MCF 10A (cell line): ENCODE data around the gene LAMA3. TPM values are rescaled to one million over a fixed set of nuclear protein-coding genes. Genes with fewer than 3 reads are reported as not detected.

Experiments
- BruUV-seq: library from RNA; stranded (reverse); fragments of 400-500 nt; replicated peaks from 2 replicates; lab custom pipeline; 2021; lab: Mats Ljungman, UMichigan
- CTCF ChIA-PET: fragments of 300-600 bp; sonication (Branson Sonifier 250); formaldehyde crosslinking; extraction: SDS; loops from one replicate; lab custom pipeline; 2021; ENCODE audit warnings: antibody characterized with exemption, inconsistent platforms; lab: Yijun Ruan, JAX
- POLR2A ChIA-PET: fragments of 300-600, 350-650 bp; sonication (Branson Sonifier 250); formaldehyde crosslinking; extraction: SDS; loops from one replicate; lab custom pipeline; 2020; ENCODE audit warnings: antibody characterized with exemption, inconsistent platforms; lab: Yijun Ruan, JAX
- DNase-seq: peaks from one replicate; pipeline ENCODE4 v3.0.0-alpha.2; 2018; ENCODE audit not compliant: unreplicated experiment
- H3K27ac Mint-ChIP-seq: one replicate; pipeline ENCODE4 v1.8.0; 2022; ENCODE audit warnings: mild to moderate bottlenecking, low read depth, mixed read lengths; ENCODE audit not compliant: unreplicated experiment
- H3K27me3 Mint-ChIP-seq: one replicate; pipeline ENCODE4 v1.8.0; 2022; ENCODE audit warnings: mixed read lengths; ENCODE audit not compliant: insufficient read depth, unreplicated experiment
- H3K36me3 Mint-ChIP-seq: one replicate; pipeline ENCODE4 v1.8.0; 2022; ENCODE audit warnings: mild to moderate bottlenecking, moderate library complexity, mixed read lengths; ENCODE audit not compliant: insufficient read depth, unreplicated experiment
- H3K4me1 Mint-ChIP-seq: one replicate; pipeline ENCODE4 v1.8.0; 2022; ENCODE audit warnings: mixed read lengths; ENCODE audit not compliant: insufficient read depth, unreplicated experiment
- H3K4me3 Mint-ChIP-seq: one replicate; pipeline ENCODE4 v1.8.0; 2022; ENCODE audit warnings: mild to moderate bottlenecking, moderate library complexity, mixed read lengths; ENCODE audit not compliant: unreplicated experiment
- H3K9me3 Mint-ChIP-seq: one replicate; pipeline ENCODE4 v1.8.0; 2022; ENCODE audit warnings: mixed read lengths; ENCODE audit not compliant: unreplicated experiment
- intact Hi-C: fragments of 100-400 bp; cut with micrococcal nuclease; formaldehyde crosslinking; loops from 2 replicates; pipeline ENCODE4 v1.14.1; 2022
- total RNA-seq: library from RNA; stranded (reverse); gene quantifications from 2 replicates; pipeline ENCODE4 v1.2.3, GENCODE V29; 2022
- TF ChIP-seq, protein P1 (sequence below): fragments of 200-600 bp; IDR thresholded peaks from one replicate; pipeline ENCODE4 v1.8.0; 2022; ENCODE audit warnings: antibody characterized with exemption, mild to moderate bottlenecking; ENCODE audit not compliant: unreplicated experiment

The LAMA3 gene
- total RNA-seq, 1 experiment from 2014 or later = 371 TPM

DNA sequence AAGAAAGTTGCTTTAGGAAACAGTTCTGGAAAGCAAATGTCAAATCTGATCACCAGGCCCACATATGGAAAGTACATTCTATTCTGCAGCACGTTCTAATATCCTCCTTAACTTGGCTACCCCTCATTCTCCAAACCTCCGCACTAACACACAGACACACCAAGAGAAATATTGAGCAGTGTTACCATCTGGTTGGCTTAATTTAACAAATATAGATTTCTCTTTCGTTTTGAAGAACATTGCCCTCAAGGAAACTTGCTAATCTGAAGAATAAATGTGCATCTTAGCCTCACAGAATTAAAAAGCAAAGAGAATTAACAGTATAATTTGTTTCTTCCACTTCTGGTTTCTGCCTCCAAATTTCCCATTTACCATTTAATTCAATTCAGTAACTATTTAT lies 252.5 kb downstream of the LAMA3 start:
- Mint-ChIP-seq H3K27me3 (no peaks in the 10 kb centered on the region), H3K4me3 (no peak overlapping the region), H3K4me1 (peaks cover under 1% of the 10 kb centered on the region), H3K9me3 (no peaks in the 10 kb centered on the region), H3K27ac (no peak overlapping the region), H3K36me3 (peaks cover 99% of the 10 kb centered on the region)
- intact Hi-C loops = no loop called here
- BruUV-seq = no TSS peak
- CTCF ChIA-PET = interaction anchor here (1.3 kb wide), 1 partner anchor 178 kb away, joined by 3 read pairs; no protein-coding TSS in a partner anchor
- POLR2A ChIA-PET = no interaction called here
- no peak for DNase-seq
- TF ChIP-seq, protein P1, sequence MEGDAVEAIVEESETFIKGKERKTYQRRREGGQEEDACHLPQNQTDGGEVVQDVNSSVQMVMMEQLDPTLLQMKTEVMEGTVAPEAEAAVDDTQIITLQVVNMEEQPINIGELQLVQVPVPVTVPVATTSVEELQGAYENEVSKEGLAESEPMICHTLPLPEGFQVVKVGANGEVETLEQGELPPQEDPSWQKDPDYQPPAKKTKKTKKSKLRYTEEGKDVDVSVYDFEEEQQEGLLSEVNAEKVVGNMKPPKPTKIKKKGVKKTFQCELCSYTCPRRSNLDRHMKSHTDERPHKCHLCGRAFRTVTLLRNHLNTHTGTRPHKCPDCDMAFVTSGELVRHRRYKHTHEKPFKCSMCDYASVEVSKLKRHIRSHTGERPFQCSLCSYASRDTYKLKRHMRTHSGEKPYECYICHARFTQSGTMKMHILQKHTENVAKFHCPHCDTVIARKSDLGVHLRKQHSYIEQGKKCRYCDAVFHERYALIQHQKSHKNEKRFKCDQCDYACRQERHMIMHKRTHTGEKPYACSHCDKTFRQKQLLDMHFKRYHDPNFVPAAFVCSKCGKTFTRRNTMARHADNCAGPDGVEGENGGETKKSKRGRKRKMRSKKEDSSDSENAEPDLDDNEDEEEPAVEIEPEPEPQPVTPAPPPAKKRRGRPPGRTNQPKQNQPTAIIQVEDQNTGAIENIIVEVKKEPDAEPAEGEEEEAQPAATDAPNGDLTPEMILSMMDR = no peak

DNA sequence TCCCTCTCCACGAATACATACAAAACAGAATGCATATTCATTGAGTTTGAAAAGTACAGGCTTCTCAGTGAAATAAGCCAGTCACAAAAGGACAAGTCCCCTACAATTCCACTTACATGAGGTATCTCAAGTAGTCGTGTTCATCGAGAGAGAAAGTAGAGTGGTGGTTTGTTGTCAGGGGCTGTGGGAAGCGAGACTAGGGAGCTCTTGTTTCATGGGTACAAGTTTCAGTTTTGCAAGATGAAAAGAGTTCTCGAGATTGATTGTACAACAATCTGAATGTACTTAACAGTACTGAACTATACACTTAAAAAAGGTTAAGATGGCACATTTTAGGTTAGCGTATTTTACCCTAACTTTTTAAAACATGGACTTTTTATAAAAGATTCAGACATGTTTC lies 253.9 kb downstream of the LAMA3 start:
- Mint-ChIP-seq H3K27ac (no peak overlapping the region), H3K9me3 (no peaks in the 10 kb centered on the region), H3K27me3 (no peaks in the 10 kb centered on the region), H3K4me1 (no peaks in the 10 kb centered on the region), H3K4me3 (no peak overlapping the region), H3K36me3 (peaks cover 99% of the 10 kb centered on the region)
- TF ChIP-seq, protein P1 = no peak
- no peak for DNase-seq
- no TSS peak for BruUV-seq
- intact Hi-C loops = no loop called here
- POLR2A ChIA-PET = no interaction called here
- CTCF ChIA-PET = interaction anchor here (1.0 to 1.3 kb wide), 2 partner anchors 24 to 176 kb away, joined by 3 to 4 read pairs; no protein-coding TSS in a partner anchor

DNA sequence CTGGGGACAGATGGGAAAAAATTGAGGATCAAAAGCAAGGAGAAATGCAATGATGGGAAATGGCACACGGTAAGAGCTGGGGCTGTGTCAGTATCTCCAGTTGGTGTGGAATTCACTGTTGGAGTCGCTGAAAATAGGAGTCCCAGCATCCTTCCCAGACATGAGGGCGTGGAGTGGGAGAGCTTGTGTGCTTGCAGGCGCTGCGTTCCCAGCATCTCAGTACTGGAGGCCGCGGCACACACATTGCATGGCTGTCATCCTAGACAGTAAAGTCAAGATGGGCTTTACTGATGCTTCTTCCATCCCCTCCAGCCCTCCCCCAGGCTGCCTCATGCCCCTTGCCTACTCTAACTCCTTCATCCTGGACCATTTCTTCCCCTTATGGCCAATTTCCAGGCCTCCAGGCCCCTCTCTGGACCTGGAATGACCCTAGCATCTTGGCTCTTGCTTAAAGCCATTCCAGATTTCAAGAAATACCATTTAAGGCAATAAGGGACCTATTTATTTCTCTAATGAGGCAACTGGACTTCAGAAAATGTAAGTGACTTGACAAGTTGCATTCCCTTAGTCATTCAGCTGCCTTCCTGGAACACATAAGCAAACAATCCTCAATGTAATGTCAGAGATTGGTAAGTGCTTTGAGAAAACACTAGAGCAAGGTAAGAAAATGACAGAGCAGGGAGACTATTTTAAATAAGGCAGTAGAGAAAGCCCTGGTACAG lies 254.8 kb downstream of the LAMA3 start:
- Mint-ChIP-seq H3K27me3 (no peaks in the 10 kb centered on the region), H3K4me3 (no peak overlapping the region), H3K27ac (no peak overlapping the region), H3K4me1 (no peaks in the 10 kb centered on the region), H3K9me3 (no peaks in the 10 kb centered on the region), H3K36me3 (peaks cover 99% of the 10 kb centered on the region)
- TF ChIP-seq, protein P1 = no peak
- BruUV-seq = no TSS peak
- CTCF ChIA-PET = interaction anchor here (1.4 kb wide), 1 partner anchor 176 kb away, joined by 5 read pairs; no protein-coding TSS in a partner anchor
- intact Hi-C loops = no loop called here
- DNase-seq = no peak
- POLR2A ChIA-PET = interaction anchor here (1.0 kb wide), 1 partner anchor 176 kb away, joined by 3 read pairs; no protein-coding TSS in a partner anchor

DNA sequence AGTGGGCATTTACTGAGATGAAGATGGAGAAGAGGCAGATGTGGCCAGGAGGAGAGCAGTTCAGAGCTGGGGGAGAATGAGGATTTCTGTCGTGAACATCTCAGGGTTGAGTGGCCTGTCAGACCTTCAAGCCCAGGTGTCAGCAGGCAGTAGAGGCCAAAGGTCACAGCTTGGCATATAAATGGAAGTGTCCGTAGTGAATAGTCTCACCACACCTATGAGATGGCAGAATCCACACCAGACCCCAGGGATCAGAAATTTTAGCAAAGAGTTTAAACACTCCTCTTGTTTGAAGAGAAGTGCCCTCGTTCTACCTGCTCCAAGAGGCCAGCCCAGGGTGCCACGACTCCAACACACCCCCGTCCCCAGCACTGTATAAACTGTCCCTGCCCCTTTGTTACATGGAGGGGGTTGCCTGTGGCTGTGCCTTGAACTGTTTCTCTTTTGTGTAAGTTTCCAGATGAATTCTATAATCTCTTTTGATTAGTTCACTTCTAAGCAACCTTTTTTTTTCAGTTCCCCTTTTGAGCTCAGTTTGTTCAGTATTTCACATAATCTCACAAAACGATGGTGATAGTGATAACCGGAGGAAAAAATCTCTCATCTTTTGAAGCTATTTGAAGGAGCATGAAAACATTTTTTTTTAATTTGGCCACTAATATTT lies 256.3 kb downstream of the LAMA3 start:
- DNase-seq = no peak
- Mint-ChIP-seq H3K4me1 (no peaks in the 10 kb centered on the region), H3K27ac (no peak overlapping the region), H3K27me3 (no peaks in the 10 kb centered on the region), H3K9me3 (no peaks in the 10 kb centered on the region), H3K36me3 (peaks cover 99% of the 10 kb centered on the region), H3K4me3 (no peak overlapping the region)
- intact Hi-C loops = no loop called here
- CTCF ChIA-PET = interaction anchor here (0.6 to 1.4 kb wide), 4 partner anchors 12 to 248 kb away, joined by 4 to 5 read pairs (median 4); no protein-coding TSS in a partner anchor
- TF ChIP-seq, protein P1 = no peak
- POLR2A ChIA-PET = interaction anchor here (0.7 to 0.8 kb wide), 2 partner anchors 8 to 18 kb away, joined by 3 read pairs; no protein-coding TSS in a partner anchor
- no TSS peak for BruUV-seq
